Erythroblast (primary cell): ENCODE data around the gene MT1G.

Experiments used
- GATA1 ChIP-seq: IDR thresholded peaks from 2 replicates; pipeline ENCODE4 v1.6.1; 2011; ENCODE audit warnings: low read depth, mild to moderate bottlenecking, control low read depth, low read length, moderate library complexity
- POLR2A ChIP-seq: IDR thresholded peaks from 2 replicates; pipeline ENCODE4 v1.6.1; 2011; ENCODE audit warnings: mild to moderate bottlenecking, low read length

DNA sequence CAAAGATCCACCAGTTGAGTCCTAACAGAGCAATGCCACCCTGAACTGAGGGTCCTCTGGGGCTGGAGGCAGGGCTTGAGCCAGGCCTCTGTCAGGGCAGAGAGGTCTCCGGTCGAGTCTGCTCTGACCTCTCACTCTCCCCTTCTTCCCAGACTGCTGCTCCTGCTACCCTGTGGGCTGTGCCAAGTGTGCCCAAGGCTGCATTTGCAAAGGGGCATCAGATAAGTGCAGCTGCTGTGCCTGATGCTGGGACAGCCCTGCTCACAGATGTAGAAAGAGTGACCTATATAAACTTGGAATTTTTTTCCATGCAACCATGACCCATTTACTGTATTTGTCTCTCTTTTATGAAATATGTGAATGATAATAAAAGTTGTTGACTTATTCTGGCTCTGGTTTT is 18.6 kb downstream of the MT1G start:
- TF ChIP-seq POLR2A, result no peak
- TF ChIP-seq GATA1, result no peak
